GM12865 (cell line): ENCODE data around the gene TERB1.

Experiments used
- DNase-seq: peaks from one replicate; pipeline ENCODE4 v3.0.0; 2010; ENCODE audit warnings: low read depth
- H3K4me3 ChIP-seq: 2 replicates; pipeline ENCODE4 v1.5.1; 2011; ENCODE audit warnings: mild to moderate bottlenecking, low read depth, low read length, control low read depth
- TF ChIP-seq, protein P1 (sequence below): IDR thresholded peaks from 2 replicates; pipeline ENCODE4 v1.5.1; 2011; ENCODE audit warnings: low read length, control low read depth, low read depth, inconsistent platforms; ENCODE audit not compliant: insufficient read depth; ENCODE audit errors: missing control alignments

TERB1 gene

DNA sequence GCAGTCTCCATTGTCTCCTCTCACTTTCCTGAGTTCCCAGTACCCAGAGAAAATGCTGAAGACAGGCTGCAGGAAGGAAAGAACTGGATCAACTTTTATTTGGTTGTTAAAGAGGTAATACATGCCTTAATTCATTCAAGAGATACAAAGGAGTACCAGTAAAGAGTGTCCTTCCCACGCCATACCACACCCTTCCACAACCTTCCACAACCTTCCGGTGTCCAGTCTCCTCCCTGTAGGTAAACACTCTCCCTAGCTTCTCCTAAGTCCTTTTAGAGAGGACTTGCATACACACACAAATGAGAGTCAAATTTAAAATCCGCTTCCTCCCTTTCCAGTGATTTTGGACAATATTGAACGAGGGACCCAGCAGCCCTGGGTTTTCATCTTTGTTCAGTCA lies 40.0 kb upstream of the TERB1 start:
- DNase-seq, result no peak
- H3K4me3 ChIP-seq, result no peak overlapping the region
- TF ChIP-seq, protein P1, sequence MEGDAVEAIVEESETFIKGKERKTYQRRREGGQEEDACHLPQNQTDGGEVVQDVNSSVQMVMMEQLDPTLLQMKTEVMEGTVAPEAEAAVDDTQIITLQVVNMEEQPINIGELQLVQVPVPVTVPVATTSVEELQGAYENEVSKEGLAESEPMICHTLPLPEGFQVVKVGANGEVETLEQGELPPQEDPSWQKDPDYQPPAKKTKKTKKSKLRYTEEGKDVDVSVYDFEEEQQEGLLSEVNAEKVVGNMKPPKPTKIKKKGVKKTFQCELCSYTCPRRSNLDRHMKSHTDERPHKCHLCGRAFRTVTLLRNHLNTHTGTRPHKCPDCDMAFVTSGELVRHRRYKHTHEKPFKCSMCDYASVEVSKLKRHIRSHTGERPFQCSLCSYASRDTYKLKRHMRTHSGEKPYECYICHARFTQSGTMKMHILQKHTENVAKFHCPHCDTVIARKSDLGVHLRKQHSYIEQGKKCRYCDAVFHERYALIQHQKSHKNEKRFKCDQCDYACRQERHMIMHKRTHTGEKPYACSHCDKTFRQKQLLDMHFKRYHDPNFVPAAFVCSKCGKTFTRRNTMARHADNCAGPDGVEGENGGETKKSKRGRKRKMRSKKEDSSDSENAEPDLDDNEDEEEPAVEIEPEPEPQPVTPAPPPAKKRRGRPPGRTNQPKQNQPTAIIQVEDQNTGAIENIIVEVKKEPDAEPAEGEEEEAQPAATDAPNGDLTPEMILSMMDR, result no peak

DNA sequence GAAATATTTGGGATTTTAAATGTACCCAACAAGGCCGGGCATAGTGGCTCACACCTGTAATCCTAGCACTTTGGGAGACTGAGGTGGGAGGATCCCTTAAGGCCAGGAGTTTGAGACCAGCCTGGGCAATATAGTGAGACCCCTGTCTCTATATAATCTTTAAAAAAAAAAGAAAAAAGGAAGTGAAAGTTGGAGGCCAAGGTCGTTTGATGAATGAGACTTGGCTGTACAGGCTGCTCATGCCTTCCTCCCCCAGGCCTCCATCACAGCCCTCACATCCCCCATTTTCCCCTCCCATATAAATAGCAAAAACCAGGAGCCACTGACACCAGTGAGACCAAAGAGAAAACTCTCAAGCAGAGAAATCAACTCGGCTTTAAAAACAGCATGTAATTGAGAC lies 39.5 kb upstream of the TERB1 start:
- H3K4me3 ChIP-seq, result no peak overlapping the region
- TF ChIP-seq, protein P1, result no peak
- no peak for DNase-seq

DNA sequence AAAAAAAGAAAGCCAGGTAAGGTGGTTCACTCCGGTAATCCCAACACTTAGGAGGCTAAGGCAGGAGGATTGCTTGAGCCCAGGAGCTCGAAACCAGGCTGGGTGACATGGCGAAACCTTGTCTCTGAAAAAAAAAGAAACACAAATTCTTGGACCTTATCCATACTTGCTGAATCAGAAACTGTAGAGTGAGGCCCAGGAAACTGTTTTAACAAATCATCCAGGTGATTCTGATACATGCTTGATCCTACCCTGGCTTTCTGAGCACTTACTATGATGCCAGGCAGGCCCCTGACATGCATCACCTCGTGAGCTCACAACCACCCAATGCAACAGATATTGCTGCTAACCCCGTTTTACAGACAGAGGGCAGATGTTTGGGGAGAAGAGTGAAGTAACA lies 33.4 kb upstream of the TERB1 start:
- TF ChIP-seq, protein P1, result no peak
- no peak for DNase-seq
- H3K4me3 ChIP-seq, result no peak overlapping the region

DNA sequence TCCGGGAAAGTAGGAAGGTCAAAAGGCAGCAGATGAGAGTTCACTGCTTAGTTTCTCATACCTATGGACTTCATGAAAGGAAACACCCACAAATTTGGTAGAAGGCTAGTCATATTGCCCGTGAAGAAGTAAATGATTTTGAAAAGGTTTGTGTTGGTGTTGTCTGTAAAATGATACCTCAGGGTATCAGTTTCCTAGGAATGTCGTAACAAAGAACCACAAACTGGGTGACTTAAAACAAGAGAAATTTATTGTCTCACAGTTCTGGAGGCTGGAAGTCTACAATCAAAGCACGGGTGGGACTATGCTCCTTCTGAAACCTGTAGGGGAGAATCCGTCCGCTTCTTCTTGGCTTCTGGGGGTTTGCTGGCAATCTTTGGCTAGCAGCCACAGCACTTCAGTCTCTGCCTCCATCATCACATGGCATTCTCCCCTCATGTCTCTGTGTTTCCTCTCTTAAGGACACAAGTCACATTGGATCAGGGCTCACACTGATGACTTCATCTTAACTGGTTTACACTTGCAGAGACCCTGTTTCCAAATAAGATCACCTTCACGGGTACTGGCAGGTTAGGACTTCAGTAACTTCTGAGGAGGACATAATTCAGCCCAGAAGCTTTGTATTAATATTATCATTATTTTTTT lies 31.4 kb upstream of the TERB1 start:
- no peak overlapping the region for H3K4me3 ChIP-seq
- TF ChIP-seq, protein P1, result no peak
- no peak for DNase-seq

DNA sequence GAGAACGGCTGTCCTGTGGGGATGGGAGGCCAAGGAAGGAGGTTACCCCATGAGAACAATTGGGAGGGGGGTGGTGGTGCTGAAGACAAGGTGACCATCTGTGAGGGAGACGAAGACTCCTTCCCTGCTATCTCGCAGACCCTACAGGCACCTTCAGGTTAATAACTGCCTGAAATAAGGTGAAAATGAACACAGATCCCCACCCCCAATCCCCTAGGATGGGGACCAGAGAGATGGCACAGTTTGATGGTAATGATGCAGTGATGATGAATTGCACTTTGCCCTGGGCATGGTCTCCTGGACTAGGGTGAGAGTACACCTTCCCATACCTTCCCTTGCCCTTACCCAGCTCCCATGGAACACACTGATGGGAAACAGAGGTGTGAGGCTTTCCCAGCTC lies 30.8 kb upstream of the TERB1 start:
- no peak for DNase-seq
- no peak overlapping the region for H3K4me3 ChIP-seq
- TF ChIP-seq, protein P1, result no peak

DNA sequence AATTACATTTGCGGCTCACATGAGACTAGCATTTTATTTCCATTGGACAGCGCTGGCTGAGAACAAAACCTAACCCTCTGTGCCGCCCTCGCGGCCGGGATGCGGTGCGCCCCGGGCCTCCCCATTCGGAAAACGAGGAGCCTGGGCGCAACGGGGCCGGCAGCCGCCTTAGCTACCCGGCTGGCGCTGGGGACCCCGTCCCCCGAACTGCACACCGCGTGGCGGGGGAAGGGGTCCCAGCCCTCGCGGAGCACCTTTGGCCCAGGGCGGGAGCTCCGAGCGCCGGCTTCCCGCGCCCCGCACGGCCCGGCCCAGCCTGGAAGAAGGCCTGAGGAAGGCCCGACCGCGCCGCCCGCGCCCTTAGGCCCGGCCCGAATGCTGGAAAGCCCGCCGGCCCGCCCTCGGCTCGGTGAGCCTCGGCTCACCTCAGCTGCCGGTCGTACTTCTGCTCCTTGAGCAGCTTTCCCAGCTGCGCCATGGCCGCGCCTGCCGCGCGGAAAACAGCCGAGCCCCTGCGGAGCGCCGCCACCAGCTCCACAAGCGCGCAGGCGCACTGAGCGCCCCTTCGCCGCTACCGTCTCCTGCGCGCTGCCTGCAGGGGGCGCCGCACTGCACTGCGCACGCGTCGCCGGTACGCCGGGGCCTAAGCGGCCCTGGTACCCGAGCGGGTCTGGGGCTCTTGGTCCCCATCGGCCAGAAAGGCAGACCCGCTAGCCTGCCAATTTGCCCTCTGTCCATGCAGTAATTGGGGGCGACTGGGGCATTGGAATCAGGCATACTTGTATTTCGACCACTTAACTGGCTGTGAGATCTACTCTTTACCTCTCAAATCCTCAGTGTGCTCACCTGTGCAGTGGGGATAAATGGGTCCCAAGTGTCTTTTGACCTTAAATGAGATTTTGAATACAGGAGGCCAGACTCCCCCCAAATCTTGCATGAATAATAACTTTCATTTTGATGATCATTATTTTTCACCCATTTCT lies 29.3 kb upstream of the TERB1 start, which contains the start of gene NAE1:
Gene NAE1 (minus strand): TSS at position 555 of the 983 bp plus-strand sequence. CDS start 77 bp downstream, at position 478.
- H3K4me3 ChIP-seq, result peak within 1 kb of the TSS; percentile 85
- TF ChIP-seq, protein P1, result peak; percentile 99
- peak; percentile 93 for DNase-seq
